GM19328 (cell line): ENCODE data around the gene PJA2.

Experiments used
- ATAC-seq: cut with Tn5 transposase; IDR thresholded peaks from one replicate; pipeline ENCODE4 v1.9.1; 2021; ENCODE audit warnings: mild to moderate bottlenecking, moderate library complexity; ENCODE audit not compliant: unreplicated experiment

PJA2 gene

DNA sequence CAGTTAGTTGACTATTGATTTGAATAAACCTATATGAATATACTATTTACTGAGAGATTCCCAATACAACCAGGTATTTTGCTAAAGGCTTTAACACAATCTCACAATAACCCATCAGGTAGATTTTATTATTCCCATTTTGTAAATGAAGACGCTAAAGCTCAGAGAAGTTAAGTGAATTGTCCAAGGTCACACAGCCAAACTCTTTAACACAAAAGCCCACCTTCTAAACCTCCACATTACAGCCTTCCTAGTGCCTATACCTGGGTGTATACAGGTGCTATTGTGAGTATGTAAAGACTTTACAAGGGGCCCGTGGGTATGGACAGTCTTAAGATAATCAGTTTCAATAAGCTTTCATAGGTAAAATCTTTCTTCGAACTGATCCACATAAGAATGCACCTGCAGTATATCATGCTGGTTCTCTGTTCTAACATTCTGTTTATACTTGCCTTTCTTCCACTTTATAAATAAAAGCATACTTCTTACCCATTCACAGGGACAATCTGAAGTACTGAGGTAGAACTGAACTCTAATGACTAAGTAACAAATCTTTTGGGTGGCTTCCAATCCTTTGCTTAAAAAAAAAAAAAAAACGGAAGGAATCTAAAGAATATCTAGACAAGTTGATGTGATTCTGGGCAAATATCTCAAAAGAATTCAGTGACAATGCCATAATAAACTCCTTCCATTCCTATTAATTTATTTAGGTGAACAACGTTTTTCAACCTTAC is 59.1 kb downstream of the PJA2 start:
- ATAC-seq = no peak

GRCh38 chr5:109349388-109349787 is 60.4 kb downstream of the PJA2 start:
- no peak for ATAC-seq

DNA sequence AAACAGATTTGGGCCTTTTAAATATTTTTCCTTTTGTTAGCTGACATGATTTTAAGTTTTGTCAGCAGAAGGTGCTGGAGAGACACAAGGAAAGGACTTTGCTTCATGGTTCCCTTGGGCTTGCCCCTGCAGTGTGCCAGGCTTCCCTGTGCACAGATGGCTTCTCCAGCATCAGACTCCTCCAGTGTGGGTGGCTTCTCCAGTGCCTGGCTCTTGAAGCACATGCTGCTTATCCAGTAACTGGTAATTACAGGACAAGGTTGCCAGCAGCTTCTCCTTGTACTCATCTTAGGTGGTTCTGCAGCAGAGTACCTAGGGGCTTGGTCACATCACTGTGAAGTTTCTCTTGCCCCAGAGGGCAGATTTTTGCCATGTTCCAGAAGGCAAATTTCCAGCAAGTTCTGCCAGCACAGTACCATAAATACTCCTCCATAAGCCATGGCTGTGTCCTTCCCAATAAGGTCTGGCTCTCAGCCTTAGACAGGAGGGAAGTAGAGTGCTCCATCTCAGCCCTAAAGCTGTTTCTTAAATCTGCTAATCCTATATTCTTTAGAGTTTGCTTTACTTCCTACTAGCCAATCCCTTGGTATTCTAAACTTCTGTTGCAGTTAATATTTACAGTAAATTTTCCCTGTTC is 62.4 kb downstream of the PJA2 start:
- ATAC-seq = no peak

- no peak for ATAC-seq
Observed at GRCh38 chr5:109345699-109346098, 64.1 kb downstream of the PJA2 start.

DNA sequence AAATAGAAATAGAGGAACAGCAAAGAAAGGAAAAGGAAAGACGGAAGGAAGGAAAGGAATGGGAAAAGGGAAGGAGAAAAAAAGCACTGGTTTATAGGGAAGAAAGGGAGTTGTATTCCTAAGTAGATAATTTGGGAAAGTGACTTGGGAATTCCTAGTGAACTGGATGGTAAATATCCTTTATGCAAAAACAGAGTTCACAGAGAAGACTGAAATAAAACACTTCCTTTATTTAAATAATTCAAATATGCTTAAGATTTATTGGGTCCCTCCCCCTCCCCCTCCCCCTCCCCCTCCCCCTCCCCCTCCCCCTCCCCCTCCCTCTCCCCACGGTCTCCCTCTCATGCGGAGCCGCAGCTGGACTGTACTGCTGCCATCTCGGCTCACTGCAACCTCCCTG is 69.4 kb downstream of the PJA2 start:
- ATAC-seq = no peak

DNA sequence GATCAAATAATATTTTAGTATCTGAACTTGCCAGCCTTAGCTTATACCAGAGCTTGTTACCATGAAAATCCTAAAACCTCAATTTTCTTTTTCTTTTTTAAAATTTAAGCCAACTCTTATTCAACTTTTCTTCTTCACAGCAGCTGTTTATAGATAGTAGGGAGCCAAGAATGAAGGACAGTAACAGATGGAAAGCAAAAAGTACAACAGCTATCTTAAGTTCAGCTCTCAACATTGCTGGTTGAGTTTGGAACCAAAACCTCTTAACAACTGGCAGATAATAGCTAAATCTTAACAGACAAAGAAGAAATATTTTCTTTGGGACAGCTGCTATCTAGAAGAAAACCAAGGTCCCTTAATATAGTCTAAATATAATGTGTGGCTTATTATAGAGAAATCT is 74.7 kb downstream of the PJA2 start:
- no peak for ATAC-seq

DNA sequence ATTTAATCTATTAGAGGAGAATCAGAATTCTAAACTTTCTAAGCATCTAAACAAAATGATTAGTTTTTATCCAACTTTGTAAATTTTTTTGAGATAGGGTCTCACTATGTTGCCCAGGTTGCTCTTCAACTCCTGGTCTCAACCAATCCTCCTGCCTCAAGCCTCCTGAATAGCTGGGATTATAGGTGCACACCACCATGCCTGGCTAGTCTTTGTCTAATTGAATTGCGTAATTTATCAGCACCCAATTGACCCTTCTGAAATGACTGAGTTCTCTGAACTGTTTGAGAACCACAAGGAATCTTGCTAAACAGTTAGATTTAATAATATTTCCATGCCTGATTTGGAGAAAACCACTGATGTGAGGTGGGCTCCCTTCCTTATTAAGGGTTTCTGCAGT is 75.7 kb downstream of the PJA2 start:
- ATAC-seq = no peak

GRCh38 chr5:109329333-109330237 is 80.2 kb downstream of the PJA2 start:
- no peak for ATAC-seq

- ATAC-seq = no peak
Observed at GRCh38 chr5:109328626-109329025, 81.1 kb downstream of the PJA2 start.

- ATAC-seq = no peak
Observed at GRCh38 chr5:109327570-109327969, 82.2 kb downstream of the PJA2 start.

- ATAC-seq = no peak
Observed at GRCh38 chr5:109326919-109327318, 82.9 kb downstream of the PJA2 start.

DNA sequence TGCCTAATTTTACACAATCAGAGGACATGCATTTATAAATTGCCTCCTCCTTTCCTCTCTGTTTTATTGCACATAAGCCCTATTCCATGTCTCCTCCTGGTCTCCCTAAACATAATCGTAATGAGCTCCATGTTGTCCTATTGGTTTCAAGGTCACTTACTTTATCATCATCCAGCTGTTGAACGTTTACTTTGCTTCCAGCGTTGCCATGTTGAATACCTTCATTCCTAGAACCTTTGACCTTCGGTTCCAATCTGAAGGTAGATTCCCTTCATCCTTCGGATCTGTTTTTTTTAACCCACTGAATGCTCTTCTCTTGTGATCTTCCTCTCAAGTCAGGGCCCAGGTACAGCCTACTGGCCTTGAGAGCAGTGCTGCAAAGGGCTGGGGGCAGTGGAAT is 84.3 kb downstream of the PJA2 start:
- no peak for ATAC-seq

DNA sequence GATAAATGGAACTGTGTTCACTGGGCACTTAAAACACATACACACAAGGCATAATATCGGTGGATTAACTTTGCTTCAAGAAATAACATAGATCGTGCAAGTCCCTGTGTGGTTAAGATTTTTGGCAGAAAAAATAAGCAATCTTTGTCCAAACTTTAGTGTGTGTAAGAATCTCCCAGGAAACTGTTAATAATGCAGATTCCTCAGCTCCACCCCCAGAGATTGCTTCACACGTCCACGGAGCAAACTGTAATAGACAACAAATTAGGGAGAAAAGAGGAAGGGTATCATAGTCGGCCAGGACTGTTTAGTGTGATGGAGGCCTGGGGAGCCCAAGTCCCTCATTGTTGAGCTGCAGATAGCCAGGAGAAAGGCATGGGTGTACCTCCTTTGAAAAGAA is 84.8 kb downstream of the PJA2 start:
- ATAC-seq = no peak

GRCh38 chr5:109324351-109324750 is 85.4 kb downstream of the PJA2 start:
- no peak for ATAC-seq

GRCh38 chr5:109322694-109323093 is 87.1 kb downstream of the PJA2 start:
- ATAC-seq = no peak

DNA sequence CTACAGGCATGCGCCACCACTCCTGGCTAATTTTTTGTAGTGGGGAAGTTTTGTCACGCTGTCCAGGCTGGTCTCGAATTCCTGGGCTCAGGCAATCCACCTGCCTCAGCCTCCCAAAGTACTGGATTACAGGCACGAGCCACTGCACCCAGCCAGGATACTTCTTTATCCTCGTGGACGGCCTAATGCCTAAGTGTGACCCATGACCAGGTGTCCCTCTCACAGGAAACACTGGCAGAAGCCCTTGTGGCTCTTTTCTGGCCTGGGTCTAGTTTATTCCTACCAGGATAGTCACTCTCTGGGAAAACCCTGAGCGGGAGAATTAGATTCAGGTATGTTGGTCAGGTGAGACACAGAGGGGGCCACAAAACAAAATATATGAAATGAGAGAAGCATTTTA is 90.4 kb downstream of the PJA2 start:
- no peak for ATAC-seq

GRCh38 chr5:109318455-109319108 is 91.2 kb downstream of the PJA2 start:
- ATAC-seq = no peak

DNA sequence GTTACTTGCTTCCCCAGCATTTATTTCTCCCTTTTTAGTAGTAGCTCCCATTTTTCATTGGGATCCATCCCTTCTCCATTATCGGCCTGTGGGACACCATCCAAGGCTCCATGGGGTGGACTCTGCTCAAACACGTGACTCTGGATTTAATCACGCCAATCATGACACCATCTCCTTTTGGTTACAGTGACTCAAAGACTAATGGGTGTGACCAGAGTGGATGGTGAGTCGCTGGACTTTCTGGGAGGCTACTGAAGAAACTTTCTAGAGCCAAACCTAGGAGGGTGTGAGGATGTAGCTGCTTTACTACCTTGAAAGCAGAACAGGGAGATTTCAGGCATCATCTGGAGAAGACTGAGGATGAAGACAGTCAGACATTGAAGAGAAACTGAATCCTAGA is 93.1 kb downstream of the PJA2 start:
- ATAC-seq = no peak

- no peak for ATAC-seq
Observed at GRCh38 chr5:109315245-109315644, 94.5 kb downstream of the PJA2 start.

DNA sequence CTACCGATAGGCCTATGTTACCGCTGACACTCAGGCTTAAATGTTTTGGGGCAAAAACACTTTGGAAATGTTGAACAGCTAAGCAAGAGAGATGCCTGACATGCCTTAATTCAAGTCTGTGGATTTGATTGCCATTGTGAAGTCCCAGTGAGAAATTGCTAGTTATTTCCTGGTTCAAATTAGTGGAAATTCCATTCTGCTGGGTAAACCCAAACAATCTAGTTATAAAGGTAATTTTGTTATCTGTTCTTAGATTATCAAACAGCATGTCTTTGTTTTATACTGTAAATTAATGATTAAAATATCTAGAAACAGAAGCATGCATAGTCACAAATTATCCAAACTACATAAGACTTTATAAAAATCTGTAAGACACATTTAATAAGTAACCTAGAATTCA is 96.6 kb downstream of the PJA2 start:
- no peak for ATAC-seq

GRCh38 chr5:109312695-109313094 is 97.1 kb downstream of the PJA2 start:
- ATAC-seq = no peak
